Measurements from ENCODE around the gene ANKRD50. TPM values are rescaled to one million over a fixed set of nuclear protein-coding genes. Genes with fewer than 3 reads are reported as not detected.

ANKRD50 gene
- total RNA-seq, 2 experiments from 2014 or later: 0.27 to 0.36 TPM

DNA sequence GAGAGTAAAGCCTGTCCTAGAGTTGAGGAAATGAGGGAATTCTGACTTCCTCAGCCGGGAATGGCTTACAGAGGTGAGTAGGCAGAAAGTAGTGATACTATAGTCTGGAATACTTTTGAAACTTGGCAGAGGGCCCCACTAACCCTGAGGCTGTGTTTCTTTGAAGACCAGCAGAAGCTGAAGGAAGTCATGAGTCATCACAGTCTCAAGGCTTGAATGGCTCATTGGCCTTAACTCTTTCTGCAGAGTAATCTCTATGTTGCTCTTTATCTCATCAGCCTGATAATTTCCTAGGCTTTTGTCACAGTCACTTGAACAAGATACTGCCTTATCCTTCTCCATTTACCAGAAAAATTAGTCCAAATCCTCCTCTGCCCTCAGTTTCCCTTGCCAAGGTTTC is 80.8 kb downstream of the ANKRD50 start:
- TF ChIP-seq, protein P1, sequence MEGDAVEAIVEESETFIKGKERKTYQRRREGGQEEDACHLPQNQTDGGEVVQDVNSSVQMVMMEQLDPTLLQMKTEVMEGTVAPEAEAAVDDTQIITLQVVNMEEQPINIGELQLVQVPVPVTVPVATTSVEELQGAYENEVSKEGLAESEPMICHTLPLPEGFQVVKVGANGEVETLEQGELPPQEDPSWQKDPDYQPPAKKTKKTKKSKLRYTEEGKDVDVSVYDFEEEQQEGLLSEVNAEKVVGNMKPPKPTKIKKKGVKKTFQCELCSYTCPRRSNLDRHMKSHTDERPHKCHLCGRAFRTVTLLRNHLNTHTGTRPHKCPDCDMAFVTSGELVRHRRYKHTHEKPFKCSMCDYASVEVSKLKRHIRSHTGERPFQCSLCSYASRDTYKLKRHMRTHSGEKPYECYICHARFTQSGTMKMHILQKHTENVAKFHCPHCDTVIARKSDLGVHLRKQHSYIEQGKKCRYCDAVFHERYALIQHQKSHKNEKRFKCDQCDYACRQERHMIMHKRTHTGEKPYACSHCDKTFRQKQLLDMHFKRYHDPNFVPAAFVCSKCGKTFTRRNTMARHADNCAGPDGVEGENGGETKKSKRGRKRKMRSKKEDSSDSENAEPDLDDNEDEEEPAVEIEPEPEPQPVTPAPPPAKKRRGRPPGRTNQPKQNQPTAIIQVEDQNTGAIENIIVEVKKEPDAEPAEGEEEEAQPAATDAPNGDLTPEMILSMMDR (IDR thresholded peaks at IDR 0.05): no peak
- H3K36me3 Mint-ChIP-seq (ENCODE audit: low read depth): no peaks in the 10 kb centered on the region
- no peaks in the 10 kb centered on the region for H3K36me3 ChIP-seq (ENCODE audit: insufficient read depth, low read length)
- H3K27me3 Mint-ChIP-seq: no peaks in the 10 kb centered on the region
- H3K27me3 ChIP-seq (ENCODE audit: control insufficient read depth in 1 of 2, insufficient read depth in 2 of 2, low read length in 2 of 2): no peaks in the 10 kb centered on the region
- DNase-seq: no peak
- ATAC-seq (ENCODE audit: poor library complexity): no peak
- intact Hi-C loops (cut with DNase I, micrococcal nuclease): no loop called here
- no peaks in the 10 kb centered on the region for H3K9me3 ChIP-seq (ENCODE audit: control insufficient read depth in 1 of 2, insufficient read depth in 1 of 2, low read length in 2 of 2)
- CTCF ChIA-PET: no interaction called here
- POLR2A ChIA-PET: no interaction called here
- no peaks in the 10 kb centered on the region for H3K4me1 ChIP-seq (ENCODE audit: insufficient read depth, low read length)
- no peak overlapping the region for H3K4me3 ChIP-seq (ENCODE audit: low read length)
- no peak overlapping the region for H3K4me3 Mint-ChIP-seq
- H3K27ac ChIP-seq (ENCODE audit: low read depth in 1 of 2, low read length in 2 of 2): no peak overlapping the region
- no peaks in the 10 kb centered on the region for H3K4me1 Mint-ChIP-seq (ENCODE audit: low read depth)
- H3K9me3 Mint-ChIP-seq: no peaks in the 10 kb centered on the region
- H3K27ac Mint-ChIP-seq: no peak overlapping the region

DNA sequence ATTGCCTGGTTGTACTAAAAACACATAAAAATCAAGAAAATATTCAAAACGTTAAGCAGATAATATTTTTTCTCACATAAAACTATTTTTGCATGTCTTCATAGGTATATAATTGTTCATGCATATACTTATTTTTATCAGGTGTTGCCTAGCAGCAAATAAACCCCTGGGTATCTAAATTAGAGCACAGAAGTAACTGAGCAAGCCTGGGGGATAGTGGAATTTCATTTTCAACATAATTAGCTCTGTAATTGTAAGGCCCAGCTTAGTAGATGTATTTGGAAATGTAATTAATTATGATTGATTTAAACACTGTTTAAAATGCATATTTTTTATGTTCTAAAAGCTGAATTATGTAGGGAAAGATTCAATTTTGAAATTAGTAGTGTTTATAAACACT is 82.9 kb downstream of the ANKRD50 start:
- H3K27me3 ChIP-seq (ENCODE audit: control insufficient read depth in 1 of 2, insufficient read depth in 2 of 2, low read length in 2 of 2): no peaks in the 10 kb centered on the region
- TF ChIP-seq, protein P1 (IDR thresholded peaks at IDR 0.05): no peak
- Mint-ChIP-seq H3K27me3 (no peaks in the 10 kb centered on the region), H3K4me3 (no peak overlapping the region), H3K36me3 (ENCODE audit: low read depth) (no peaks in the 10 kb centered on the region), H3K4me1 (ENCODE audit: low read depth) (no peaks in the 10 kb centered on the region), H3K9me3 (no peaks in the 10 kb centered on the region), H3K27ac (no peak overlapping the region)
- no peak overlapping the region for H3K4me3 ChIP-seq (ENCODE audit: low read length)
- ChIA-PET POLR2A (no interaction called here), CTCF (no interaction called here)
- no peak for DNase-seq
- no peaks in the 10 kb centered on the region for H3K9me3 ChIP-seq (ENCODE audit: control insufficient read depth in 1 of 2, insufficient read depth in 1 of 2, low read length in 2 of 2)
- H3K27ac ChIP-seq (ENCODE audit: low read depth in 1 of 2, low read length in 2 of 2): no peak overlapping the region
- no peak for ATAC-seq (ENCODE audit: poor library complexity)
- no peaks in the 10 kb centered on the region for H3K36me3 ChIP-seq (ENCODE audit: insufficient read depth, low read length)
- no peaks in the 10 kb centered on the region for H3K4me1 ChIP-seq (ENCODE audit: insufficient read depth, low read length)
- intact Hi-C loops (cut with DNase I, micrococcal nuclease): no loop called here

Measured in CD4-positive, alpha-beta T cell (primary cell).